Activated effector memory CD4-positive, alpha-beta T cell treated with Interleukin-2 at 50 U/mL for 16 hours (primary cell): ENCODE results near the gene FAM83B.

Experiments used
- DNase-seq: peaks from one replicate; pipeline ENCODE4 v3.0.0-alpha.2; 2020

Gene FAM83B

DNA sequence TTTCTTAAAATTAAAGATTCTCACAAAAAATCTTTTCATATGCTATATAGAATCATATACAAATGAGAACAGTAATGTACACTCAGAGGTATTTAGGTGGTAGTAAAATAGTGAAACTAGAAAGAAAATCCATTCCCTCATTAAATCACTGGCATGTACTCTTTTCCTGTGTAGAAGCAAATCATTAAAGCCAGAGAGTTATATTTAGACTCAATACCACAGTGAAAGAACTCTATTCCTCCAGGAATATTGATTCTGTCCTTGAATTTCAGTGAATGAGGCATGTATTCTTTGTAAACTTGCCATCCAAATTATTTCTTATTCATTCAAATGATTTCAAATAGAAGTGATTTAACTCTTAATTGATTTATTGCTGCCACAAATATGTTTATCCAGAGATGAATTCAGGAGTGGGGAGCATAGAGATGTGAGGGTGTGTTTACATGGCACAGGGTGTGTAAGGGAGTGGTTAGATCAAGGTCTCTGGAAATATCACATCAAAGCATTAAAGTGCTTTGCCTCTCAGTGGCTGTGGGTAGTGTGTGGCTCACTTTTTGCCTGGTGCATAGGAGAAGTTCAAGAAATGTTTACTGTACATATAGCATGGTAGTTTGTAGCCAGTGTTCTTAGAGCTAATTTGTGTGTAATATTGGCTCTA lies 141.2 kb downstream of the FAM83B start:
- DNase-seq = no peak

DNA sequence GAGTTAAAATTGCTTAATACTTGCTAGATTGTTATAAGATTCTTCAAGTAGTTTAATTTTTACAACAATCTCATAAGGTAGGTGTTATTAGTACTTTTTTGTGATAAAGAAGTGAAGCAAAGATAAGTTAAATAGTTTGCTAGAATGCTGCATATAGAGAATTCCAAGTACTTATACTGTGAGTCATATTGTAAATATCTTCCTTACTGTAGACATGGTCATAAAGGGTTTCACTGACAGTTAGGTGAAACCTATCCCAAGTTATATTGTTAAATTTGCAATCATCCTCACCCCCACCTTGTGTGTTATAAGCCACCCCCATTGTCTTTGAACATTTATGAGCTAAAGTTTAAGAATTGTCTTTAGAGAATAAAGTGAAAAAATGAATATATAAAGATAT lies 142.0 kb downstream of the FAM83B start:
- no peak for DNase-seq

GRCh38 chr6:54990001-54990400 lies 143.4 kb downstream of the FAM83B start:
- DNase-seq = no peak
